Lower leg skin (tissue), 4 donors: ENCODE results near the gene SLC38A4. TPM values are rescaled to one million over a fixed set of nuclear protein-coding genes. Genes with fewer than 3 reads are reported as not detected.

ENCODE experiments used
- DNase-seq, 2 donors: peaks; one replicate each; pipeline ENCODE4 v3.0.0-alpha.2; 2019; ENCODE audit warnings: low spot score in 2 of 2
- H3K4me3 ChIP-seq: fragments of 200-600 bp; sonication (generic); 2 replicates; pipeline ENCODE4 v1.5.1; 2017; ENCODE audit warnings: mild to moderate bottlenecking, low read depth; ENCODE audit not compliant: poor library complexity, severe bottlenecking
- POLR2A ChIP-seq, 2 donors: fragments of 450-650 bp; IDR thresholded peaks; one replicate each; pipeline ENCODE4 v1.6.1; 2016 to 2017; ENCODE audit warnings: antibody characterized with exemption in 2 of 2, mild to moderate bottlenecking in 1 of 2, moderate library complexity in 1 of 2
- WGBS, 2 donors: methylation state at CpG; one replicate each; pipeline ENCODE4 v1.1.5; 2018; 5-methylcytosine and 5-hydroxymethylcytosine counted together
- intact Hi-C: fragments of 100-400 bp; cut with DNase I; formaldehyde crosslinking; loops from one replicate; pipeline ENCODE4 v1.15.0; 2023; ENCODE audit warnings: low total_unique reads
- total RNA-seq, 4 donors: library from RNA; depleted of rRNA; stranded (reverse); fragments of >200 nt; gene quantifications; one replicate each; pipeline ENCODE4 v1.1.0, GENCODE V29; 2016
- TF ChIP-seq, protein P1 (sequence below), 3 donors: fragments of 450-650 bp; IDR thresholded peaks; one replicate each; pipeline ENCODE4 v1.5.1; 2016; ENCODE audit warnings: antibody characterized with exemption in 3 of 3, mild to moderate bottlenecking in 3 of 3, moderate library complexity in 2 of 3

The SLC38A4 gene
- total RNA-seq, 4 donors from 2014 or later, result 0.46 to 1.9 (median 0.88) TPM

- intact Hi-C loops, result no loop called here
- no peak for DNase-seq
- WGBS, 2 donors, result 64 to 67% methylated on average over 1 of the region's 1 CpG
- no peak for TF ChIP-seq POLR2A (IDR thresholded peaks at IDR 0.05)
- no peak overlapping the region for H3K4me3 ChIP-seq
Measured at GRCh38 chr12:46801293-46801692, 24.5 kb downstream of the SLC38A4 start.

GRCh38 chr12:46800160-46800559, 25.6 kb downstream of the SLC38A4 start:
- H3K4me3 ChIP-seq, result no peak overlapping the region
- intact Hi-C loops, result no loop called here
- no peak for DNase-seq
- TF ChIP-seq, protein P1, sequence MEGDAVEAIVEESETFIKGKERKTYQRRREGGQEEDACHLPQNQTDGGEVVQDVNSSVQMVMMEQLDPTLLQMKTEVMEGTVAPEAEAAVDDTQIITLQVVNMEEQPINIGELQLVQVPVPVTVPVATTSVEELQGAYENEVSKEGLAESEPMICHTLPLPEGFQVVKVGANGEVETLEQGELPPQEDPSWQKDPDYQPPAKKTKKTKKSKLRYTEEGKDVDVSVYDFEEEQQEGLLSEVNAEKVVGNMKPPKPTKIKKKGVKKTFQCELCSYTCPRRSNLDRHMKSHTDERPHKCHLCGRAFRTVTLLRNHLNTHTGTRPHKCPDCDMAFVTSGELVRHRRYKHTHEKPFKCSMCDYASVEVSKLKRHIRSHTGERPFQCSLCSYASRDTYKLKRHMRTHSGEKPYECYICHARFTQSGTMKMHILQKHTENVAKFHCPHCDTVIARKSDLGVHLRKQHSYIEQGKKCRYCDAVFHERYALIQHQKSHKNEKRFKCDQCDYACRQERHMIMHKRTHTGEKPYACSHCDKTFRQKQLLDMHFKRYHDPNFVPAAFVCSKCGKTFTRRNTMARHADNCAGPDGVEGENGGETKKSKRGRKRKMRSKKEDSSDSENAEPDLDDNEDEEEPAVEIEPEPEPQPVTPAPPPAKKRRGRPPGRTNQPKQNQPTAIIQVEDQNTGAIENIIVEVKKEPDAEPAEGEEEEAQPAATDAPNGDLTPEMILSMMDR (IDR thresholded peaks at IDR 0.05), result no peak
- no peak for TF ChIP-seq POLR2A (IDR thresholded peaks at IDR 0.05)
- 89 to 91% methylated on average over 4 of the region's 4 CpGs for WGBS, 2 donors

DNA sequence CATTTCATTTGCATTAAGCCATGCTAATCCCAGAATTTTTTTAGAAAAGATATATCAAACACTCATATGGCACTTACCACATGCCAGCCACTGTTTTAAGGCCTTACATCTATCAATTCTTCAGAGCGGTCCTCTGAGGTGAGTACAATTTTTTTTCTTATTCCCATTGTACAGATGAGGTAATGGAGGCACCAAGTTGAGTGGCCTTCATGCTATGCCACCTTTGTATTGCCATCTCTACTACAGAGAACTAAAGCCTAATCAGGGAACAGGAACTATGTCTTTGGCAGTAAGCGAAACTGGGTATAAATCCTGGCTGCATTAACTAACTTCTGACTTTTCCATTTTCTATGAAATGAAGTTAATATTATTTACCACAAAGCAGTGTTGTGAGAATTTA, 27.1 kb downstream of the SLC38A4 start:
- WGBS, 2 donors, result 95 to 97% methylated on average over 2 of the region's 2 CpGs
- TF ChIP-seq, protein P1 (IDR thresholded peaks at IDR 0.05), result no peak
- no peak for TF ChIP-seq POLR2A (IDR thresholded peaks at IDR 0.05)
- no peak overlapping the region for H3K4me3 ChIP-seq
- intact Hi-C loops, result no loop called here
- no peak for DNase-seq

DNA sequence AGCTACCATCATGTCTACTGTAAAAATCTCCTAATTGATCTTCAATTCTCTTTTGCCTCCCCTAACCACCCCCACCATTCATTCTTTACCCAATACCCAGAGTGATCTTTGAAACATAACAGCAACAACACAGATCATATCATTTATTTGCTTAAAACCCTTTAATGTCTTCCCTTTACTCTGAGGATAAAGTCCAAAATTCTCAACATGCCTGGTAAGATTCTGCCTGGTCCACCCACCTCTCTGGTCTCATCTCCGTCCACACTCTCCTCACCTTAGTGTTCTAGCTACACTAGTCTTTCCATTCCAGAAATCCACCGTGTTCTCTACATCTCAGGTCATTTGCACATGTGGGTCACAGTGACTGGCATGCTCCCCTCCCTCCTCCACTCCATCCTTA, 27.7 kb downstream of the SLC38A4 start:
- DNase-seq, result no peak
- TF ChIP-seq, protein P1 (IDR thresholded peaks at IDR 0.05), result no peak
- no peak for TF ChIP-seq POLR2A (IDR thresholded peaks at IDR 0.05)
- WGBS, 2 donors, result 89 to 91% methylated on average over 2 of the region's 2 CpGs
- H3K4me3 ChIP-seq, result no peak overlapping the region
- intact Hi-C loops, result no loop called here

- WGBS, 2 donors, result 92 to 93% methylated on average over 4 of the region's 4 CpGs
- TF ChIP-seq POLR2A (IDR thresholded peaks at IDR 0.05), result no peak
- TF ChIP-seq, protein P1 (IDR thresholded peaks at IDR 0.05), result no peak
- intact Hi-C loops, result no loop called here
- DNase-seq, result no peak
- no peak overlapping the region for H3K4me3 ChIP-seq
Measured at GRCh38 chr12:46795988-46796387, 29.8 kb downstream of the SLC38A4 start.

DNA sequence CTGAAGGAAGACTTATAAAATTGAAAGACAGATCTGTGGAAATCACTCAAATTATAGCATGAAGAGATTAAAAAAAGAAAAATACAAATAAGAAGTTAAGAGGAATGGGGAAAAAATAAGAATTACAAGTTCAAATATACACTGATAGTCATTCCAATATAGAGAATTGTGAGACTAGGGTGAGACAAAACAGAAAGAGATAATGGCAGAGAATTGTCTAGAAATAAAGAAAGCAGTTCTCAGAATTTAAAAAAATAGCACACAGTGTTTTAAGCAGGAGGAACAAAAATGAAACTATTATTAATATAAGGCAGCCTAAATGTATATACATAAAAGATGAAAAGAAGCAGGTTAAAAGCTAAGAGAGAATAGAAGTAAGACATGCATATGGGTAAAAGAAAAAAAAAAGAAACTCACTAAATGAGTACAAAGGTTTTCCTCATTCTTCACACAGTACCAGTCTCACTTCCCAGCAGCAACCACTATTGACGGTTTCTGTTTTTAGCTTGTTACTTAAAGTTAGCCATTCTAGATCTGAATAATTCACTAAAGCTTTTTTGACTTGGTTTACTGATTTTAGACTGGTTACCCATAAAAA, 31.1 kb downstream of the SLC38A4 start:
- 83 to 88% methylated on average over 1 of the region's 1 CpG for WGBS, 2 donors
- H3K4me3 ChIP-seq, result no peak overlapping the region
- no peak for DNase-seq
- intact Hi-C loops, result no loop called here
- TF ChIP-seq POLR2A (IDR thresholded peaks at IDR 0.05), result no peak
- TF ChIP-seq, protein P1 (IDR thresholded peaks at IDR 0.05), result no peak
